ENCODE measurements around the gene SPIRE2.

GRCh38 chr16:89862732-89863131 lies 34.5 kb downstream of the SPIRE2 start:
- TF ChIP-seq CTCF (optimal IDR thresholded peaks at IDR 0.05 in 1 of 3, IDR thresholded peaks at IDR 0.05 in 1 of 3, conservative IDR thresholded peaks at IDR 0.05 in 1 of 3; ENCODE audit: extremely low read depth in 1 of 3, insufficient read depth in 2 of 3, low read length in 3 of 3) (no peak), EZH2 (IDR thresholded peaks at IDR 0.05; ENCODE audit: low read length) (no peak)
